SK-N-MC (cell line): ENCODE measurements around the gene GPR135.

ENCODE experiments used
- EZH2 ChIP-seq: fragments of 200-600 bp; sonication (generic); IDR thresholded peaks from one replicate; pipeline ENCODE4 v1.6.1; 2017; ENCODE audit warnings: antibody characterized with exemption
- FOXP2 ChIP-seq: optimal IDR thresholded peaks from 2 replicates; pipeline ENCODE3; 2011; ENCODE audit warnings: mild to moderate bottlenecking, moderate library complexity; ENCODE audit not compliant: insufficient read depth; ENCODE audit errors: extremely low read length, control extremely low read depth
- POLR2AphosphoS5 ChIP-seq: IDR thresholded peaks from 2 replicates; pipeline ENCODE4 v1.6.1; 2012; ENCODE audit warnings: mild to moderate bottlenecking, low read depth, low read length, borderline replicate concordance

- TF ChIP-seq EZH2 = no peak
- no peak for TF ChIP-seq POLR2AphosphoS5
- TF ChIP-seq FOXP2 = no peak
Observed at GRCh38 chr14:59424341-59425071, 40.7 kb downstream of the GPR135 start.
